ENCODE data around the gene KIF11.

KIF11 gene

DNA sequence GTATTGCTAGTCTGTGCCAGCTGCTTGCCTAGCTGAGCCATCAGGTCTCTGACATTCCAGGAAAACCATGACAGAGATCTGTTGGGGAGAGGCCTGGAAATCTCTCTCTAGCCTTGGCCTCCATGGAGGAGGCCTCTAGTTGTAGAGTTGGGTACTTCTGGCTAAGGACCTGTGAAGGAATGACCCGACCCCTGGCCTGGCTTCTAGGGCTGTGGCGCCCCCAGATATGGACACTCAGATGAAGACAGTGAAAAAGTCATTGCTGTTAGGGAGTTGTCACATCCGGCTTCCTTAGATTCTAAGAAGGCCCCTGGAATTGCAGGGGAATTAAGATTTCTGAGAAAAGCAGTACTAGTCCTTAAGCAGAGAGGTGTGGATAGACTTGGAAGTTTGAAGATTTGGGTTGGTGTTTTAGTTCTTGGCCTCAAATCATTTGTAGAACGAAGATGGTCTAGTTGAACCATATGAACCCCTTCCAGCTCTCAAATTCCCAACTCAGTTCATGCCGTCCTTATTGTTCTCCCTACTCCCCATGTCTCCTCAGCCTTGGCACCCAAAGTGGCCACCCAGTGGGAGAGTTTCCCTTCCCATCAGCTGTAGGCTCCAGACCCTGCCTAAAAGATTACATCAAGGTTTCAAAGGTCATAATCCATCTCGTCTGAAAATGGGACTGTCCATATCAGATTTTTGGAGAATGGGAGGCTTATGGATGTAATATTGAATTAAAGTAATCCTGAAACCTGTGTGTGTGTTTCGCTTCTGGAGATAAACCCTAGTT, 103.9 kb downstream of the KIF11 start:
- Histone ChIP-seq H3K27ac (no peak overlapping the region), H3K4me3 (no peak overlapping the region)

DNA sequence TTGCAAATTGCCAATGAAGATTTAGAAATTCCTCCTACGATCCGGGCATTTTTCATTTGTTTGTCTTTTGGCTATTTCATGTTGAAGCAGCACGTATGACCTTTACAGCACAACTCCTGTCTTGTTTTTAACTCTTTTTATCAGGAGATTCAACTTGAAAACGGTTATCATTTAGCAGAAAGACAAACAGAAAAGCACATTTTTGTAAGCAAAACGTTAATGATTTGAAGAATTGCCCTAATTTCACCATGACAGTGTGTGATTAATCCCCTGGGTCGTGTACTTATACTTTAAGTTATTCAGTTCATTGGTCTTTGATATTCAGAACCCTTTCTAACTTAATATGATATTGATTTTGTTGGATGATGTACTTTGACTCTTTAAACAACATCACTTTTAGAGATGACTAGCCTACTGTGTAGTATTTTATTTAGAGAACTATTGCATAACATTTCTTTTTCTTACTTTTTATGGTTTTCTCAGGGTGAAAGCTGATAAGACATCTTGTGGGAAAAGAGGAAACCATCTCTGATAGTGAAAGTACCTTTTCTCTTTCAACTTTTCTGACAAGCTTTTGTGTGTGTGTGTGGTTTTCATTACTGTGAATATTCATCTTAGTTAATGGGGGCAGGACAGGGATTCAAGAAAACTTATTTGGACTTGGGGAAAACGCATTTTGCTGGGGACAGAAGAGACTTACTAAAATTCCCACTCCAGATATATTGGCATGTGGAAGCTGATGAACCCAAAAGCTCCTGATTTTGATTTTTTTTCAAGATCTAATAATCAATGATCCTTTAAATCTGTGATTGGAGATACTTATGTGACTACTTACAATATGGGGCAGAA, 105.0 kb downstream of the KIF11 start:
- Histone ChIP-seq H3K27ac (no peak overlapping the region), H3K4me3 (no peak overlapping the region)

DNA sequence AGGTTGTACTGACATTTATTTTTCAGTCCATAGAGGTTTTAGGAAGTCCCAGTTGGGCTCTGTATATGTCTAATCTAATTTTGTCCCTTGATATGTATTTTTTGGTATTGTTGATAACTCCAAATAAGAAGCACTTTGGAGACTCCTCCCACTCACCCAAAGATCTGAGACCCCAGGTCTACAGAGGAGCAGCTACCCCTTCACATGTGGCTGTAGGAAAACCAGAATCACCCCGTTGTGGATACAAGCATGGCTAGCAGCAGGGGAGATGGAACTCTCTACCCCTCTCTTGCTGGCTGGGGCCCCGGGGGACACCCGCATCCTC, 106.2 kb downstream of the KIF11 start:
- H3K27ac ChIP-seq, result peak overlapping the region in 5 of 21 experiments; percentile 1 to 68 (median 29)
- peak overlapping the region; percentile 7 to 32 (median 24) for H3K4me3 ChIP-seq

DNA sequence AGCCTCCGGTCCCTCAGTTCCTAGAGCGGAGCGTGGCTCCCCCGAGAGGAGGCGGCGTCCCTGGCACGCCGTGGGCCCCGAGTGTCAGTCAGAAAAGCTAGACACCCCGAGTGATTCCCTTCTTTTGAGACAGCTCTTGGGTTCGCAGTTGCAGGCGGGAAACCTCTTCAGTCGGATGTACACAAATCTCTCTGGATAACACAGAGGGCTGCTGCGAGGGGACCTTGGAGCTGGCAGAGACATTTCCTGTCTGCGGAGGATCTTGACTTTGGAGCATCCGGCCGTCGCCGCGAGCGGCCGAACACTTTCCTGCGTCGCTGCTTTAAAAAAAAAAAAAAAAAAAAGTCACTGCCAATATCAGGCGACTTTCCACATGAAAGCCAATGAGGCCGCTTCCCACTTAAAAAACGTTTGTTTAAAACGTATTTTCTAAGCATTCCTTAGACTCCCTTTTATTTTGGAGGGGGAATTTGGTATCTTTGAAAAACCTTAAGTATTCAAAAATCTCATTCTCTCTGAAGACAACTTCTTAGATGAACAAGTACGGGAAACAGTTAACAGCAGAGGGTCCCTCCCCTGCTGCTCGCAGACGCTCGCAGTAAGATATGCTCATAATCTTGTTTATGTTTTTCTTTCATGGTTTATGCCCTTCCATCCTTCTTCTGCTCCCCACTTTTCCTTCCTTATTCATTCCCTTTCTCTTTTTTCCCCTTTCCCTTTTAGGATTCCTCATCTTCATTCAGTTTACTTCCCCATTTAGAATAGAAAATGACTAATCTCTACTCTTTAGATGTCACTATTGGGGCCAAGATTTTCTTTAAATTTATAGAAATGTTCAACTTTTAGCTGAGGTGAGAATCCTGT, 106.8 kb downstream of the KIF11 start:
- peak overlapping the region; percentile 7 to 32 (median 24) for H3K4me3 ChIP-seq
- peak overlapping the region in 6 of 21 experiments; percentile 1 to 68 (median 33) for H3K27ac ChIP-seq

DNA sequence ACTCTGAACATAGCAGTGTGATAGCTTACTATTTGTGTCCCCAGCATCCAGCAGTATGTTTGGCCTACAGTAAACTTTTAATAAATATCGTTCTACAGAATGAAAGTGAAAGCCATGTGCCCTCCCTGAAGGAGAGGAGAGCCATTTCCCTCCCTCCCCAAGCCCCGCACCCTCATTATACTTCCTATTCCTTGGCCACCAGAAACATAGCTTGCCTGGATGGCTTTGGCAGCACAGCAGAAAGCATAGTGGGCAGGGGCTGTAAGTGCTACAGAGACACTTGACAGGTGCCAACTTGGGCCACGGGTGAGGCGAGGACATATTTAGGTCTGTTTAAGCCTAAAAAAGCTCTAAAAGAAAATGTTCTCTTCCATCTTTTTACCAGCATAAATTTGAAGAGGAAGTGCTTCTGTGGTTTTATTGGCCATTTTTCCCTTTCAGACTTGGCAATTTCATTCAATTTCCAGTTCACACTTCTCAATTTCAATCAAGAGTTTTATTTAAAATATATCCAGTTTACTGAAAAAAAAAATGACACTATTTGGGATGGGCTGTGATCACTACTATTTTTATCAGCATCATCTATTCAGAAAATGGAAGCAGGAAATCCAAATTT, 109.5 kb downstream of the KIF11 start:
- no peak overlapping the region for H3K4me3 ChIP-seq

More for the DNA sequence above, 109.5 kb downstream of the KIF11 start:
- H3K27ac ChIP-seq, result no peak overlapping the region

All from skin epidermis (tissue), 12 donors.